Heart left ventricle (tissue), 16 donors: ENCODE data around the gene NIPAL4. TPM values are rescaled to one million over a fixed set of nuclear protein-coding genes. Genes with fewer than 3 reads are reported as not detected.

Source experiments
- ATAC-seq, 4 donors: fragments of 200-7000 bp; cut with Tn5 transposase; one replicate each; pipeline ENCODE4 v1.9.1; 2020 to 2022; ENCODE audit warnings: moderate library complexity in 4 of 4, mild to moderate bottlenecking in 3 of 4, moderate number of reproducible peaks in 1 of 4
- DNase-seq, 5 donors: peaks; one replicate each; pipeline ENCODE4 v3.0.0-alpha.2; 2020
- H3K27ac ChIP-seq, 12 donors: fragments of 200-600 bp; sonication (generic) in 4 of 12; one replicate each; pipeline versions ENCODE4 v1.5.0 to v1.8.0; 2016 to 2022; ENCODE audit warnings: mild to moderate bottlenecking in 2 of 12
- H3K27me3 ChIP-seq, 9 donors: fragments of 200-600 bp; sonication (generic) in 2 of 9; one replicate each; pipeline versions ENCODE4 v1.5.1 to v1.8.0; 2016 to 2022; ENCODE audit warnings: mild to moderate bottlenecking in 3 of 9
- H3K36me3 ChIP-seq, 9 donors: fragments of 200-600 bp; sonication (generic) in 2 of 9; one replicate each; pipeline versions ENCODE4 v1.5.0 to v1.8.0; 2018 to 2022; ENCODE audit warnings: mild to moderate bottlenecking in 2 of 9
- H3K4me1 ChIP-seq, 12 donors: fragments of 200-600 bp; sonication (generic) in 4 of 12; one replicate each; pipeline versions ENCODE4 v1.5.0 to v1.8.0; 2016 to 2022; ENCODE audit warnings: mild to moderate bottlenecking in 3 of 12
- H3K4me3 ChIP-seq, 12 donors: fragments of 200-600 bp; sonication (generic) in 4 of 12; one replicate each; pipeline versions ENCODE4 v1.5.0 to v1.8.0; 2017 to 2022; ENCODE audit warnings: mild to moderate bottlenecking in 9 of 12, moderate library complexity in 4 of 12
- H3K9me3 ChIP-seq, 12 donors: fragments of 200-600 bp; sonication (generic) in 4 of 12; one replicate each; pipeline versions ENCODE4 v1.5.0 to v1.8.0; 2016 to 2022; ENCODE audit warnings: mild to moderate bottlenecking in 1 of 12
- CTCF ChIP-seq, 12 donors: fragments of 200-600 bp; sonication (generic) in 4 of 12; IDR thresholded peaks; one replicate each; pipeline versions ENCODE4 v1.5.0 to v1.8.0; 2018 to 2022; ENCODE audit warnings: antibody characterized with exemption in 12 of 12, mild to moderate bottlenecking in 5 of 12
- POLR2A ChIP-seq, 2 donors: fragments of 450-650 bp; IDR thresholded peaks; one replicate each; pipeline ENCODE4 v1.6.1; 2017; ENCODE audit warnings: antibody characterized with exemption in 2 of 2, mild to moderate bottlenecking in 2 of 2, moderate library complexity in 2 of 2
- WGBS, 4 donors: extraction: QIAGEN DNeasy Blood & Tissue Kit in 2 of 4; methylation state at CpG; one replicate each; pipeline versions ENCODE4 v1.1.5 to v1.1.7; 2013 to 2018; 5-methylcytosine and 5-hydroxymethylcytosine counted together
- intact Hi-C, 10 donors: fragments of 100-400 bp; cut with DNase I; formaldehyde crosslinking; loops; one replicate each; pipeline versions ENCODE4 v1.11.1 to v1.14.2; 2022
- polyA plus RNA-seq, 2 donors: library from polyadenylated mRNA; stranded (reverse); fragments of 200-250 nt; gene quantifications; one replicate each; pipeline ENCODE4 v1.2.3, GENCODE V29; 2013
- total RNA-seq, 9 donors: library from RNA; depleted of rRNA in 2 of 9; stranded (reverse); fragments of >200 nt in 2 of 9; fragmentation: NEBNext Ultra II Directional in 3 of 9; extraction: Animal tissue kit (Norgen Biotek cat#: 25700) in 3 of 9; gene quantifications; one replicate each; pipeline versions ENCODE4 v1.1.0 to v1.2.4, GENCODE V29; 2016 to 2023
- donor health status: ischemic (EF 13 %, LVEDD 7.1; RV severe dilation, severe dysfunction).
- donor health status: healthy with polysubstance abuse.
- donor health status: DM: no; HTN: yes; CAD: no.
- donor health status: DM: no; HTN: no; CAD: no.
- donor health status: ischemic (EF 25% LVEDD 6.9; RV normal size, moderate dysfunction).
- donor health status: ischemic (EF 25% LVEDD 5.7; RV mildly dilated, moderate dysfunction).
- donor health status: healthy.
- donor health status: DM: yes; HTN: yes; CAD: no.
- donor health status: ischemic (EF 35%, LVEDD 5.7; RV mildly dilated, moderate dysfunction).
- donor health status: nonischemic (EF 11% LVEDD 7.7; RV severe dilation, severe dysfunction).
- donor health status: DM: yes; HTN: yes; CAD: no.
- donor health status: PGD.
- donor health status: ischemic (EF 29% LVEDD 5.4; RV normal size, mild dysfunction).
- donor health status: nonischemic (EF 23%, LVEDD 6.1; RV moderate dilation, normal function).

The NIPAL4 gene
- total and polyA plus RNA-seq, 11 donors = 0.07 to 0.68 (median 0.22) TPM; not detected in 7

GRCh38 chr5:157476702-157477408 is 16.8 kb downstream of the NIPAL4 start:
- H3K9me3 ChIP-seq = no peaks in the 10 kb centered on the region
- TF ChIP-seq POLR2A (IDR thresholded peaks at IDR 0.05) (no peak), CTCF (IDR thresholded peaks at IDR 0.05) (peak; percentile 58 to 76 (median 66))
- ATAC-seq (peak in 3 of 4 donors; percentile 35 to 72 (median 38)), DNase-seq (no peak)
- no peak overlapping the region for H3K4me3 ChIP-seq
- peaks cover 0 to 34% (median 13%) of the 10 kb centered on the region in 12 donors for H3K4me1 ChIP-seq
- WGBS, 4 donors = 53 to 65% (median 63%) methylated on average over 7 of the region's 7 CpGs
- H3K27me3 ChIP-seq = no peaks in the 10 kb centered on the region
- peak overlapping the region in 1 of 12 donors; percentile 77 for H3K27ac ChIP-seq
- intact Hi-C loops = loop anchor here in 9 of 10 donors (2.0 to 10.0 kb wide), 7 partner anchors 44 to 150 kb away; no protein-coding TSS in a partner anchor
- peaks cover 0 to 47% (median 32%) of the 10 kb centered on the region in 9 donors for H3K36me3 ChIP-seq

DNA sequence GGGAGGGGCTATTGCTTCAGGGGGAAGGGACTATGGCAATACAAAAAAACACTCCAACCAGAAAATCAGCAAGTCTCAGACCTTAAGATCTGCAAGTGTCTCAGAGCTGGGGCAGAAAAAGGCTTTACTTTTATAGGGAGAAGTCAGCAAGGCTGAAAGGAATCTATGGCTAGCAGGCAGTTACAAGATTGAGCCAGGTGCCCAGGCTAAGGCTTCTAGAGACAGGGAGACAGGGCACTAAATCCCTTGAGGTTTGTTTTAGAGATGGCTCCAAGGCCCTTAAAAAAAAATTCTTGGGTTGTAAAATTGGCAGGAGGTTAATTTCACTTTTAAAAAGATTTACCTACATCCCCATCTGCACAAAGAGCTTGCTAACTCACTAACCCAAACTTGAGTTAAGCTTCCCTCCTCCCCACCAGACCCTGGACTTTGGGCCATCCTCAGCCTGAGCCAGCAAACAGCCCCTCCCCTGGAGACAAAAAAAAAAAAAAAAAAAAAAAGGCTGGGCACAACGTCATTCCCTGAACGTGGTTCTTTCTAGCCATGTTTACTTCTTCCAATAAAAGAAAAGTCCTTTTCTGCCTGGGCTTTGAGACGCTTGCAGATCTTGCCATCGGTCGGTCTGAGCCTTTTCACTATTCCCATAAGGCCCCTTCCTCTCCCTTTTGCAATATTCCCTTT is 17.9 kb downstream of the NIPAL4 start:
- peaks cover 0 to 33% (median 12%) of the 10 kb centered on the region in 12 donors for H3K4me1 ChIP-seq
- no peak for ATAC-seq
- no peak for TF ChIP-seq CTCF (IDR thresholded peaks at IDR 0.05)
- no peak for TF ChIP-seq POLR2A (IDR thresholded peaks at IDR 0.05)
- no peaks in the 10 kb centered on the region for H3K27me3 ChIP-seq
- H3K27ac ChIP-seq = peak overlapping the region in 1 of 12 donors; percentile 77
- peaks cover 0 to 57% (median 41%) of the 10 kb centered on the region in 9 donors for H3K36me3 ChIP-seq
- H3K9me3 ChIP-seq = no peaks in the 10 kb centered on the region
- WGBS, 4 donors = 51 to 57% (median 54%) methylated on average over 5 of the region's 5 CpGs
- DNase-seq = no peak
- intact Hi-C loops = loop anchor here in 9 of 10 donors (2.0 to 10.0 kb wide), 7 partner anchors 45 to 151 kb away; no protein-coding TSS in a partner anchor
- H3K4me3 ChIP-seq = no peak overlapping the region

GRCh38 chr5:157478726-157479125 is 18.7 kb downstream of the NIPAL4 start:
- TF ChIP-seq POLR2A (IDR thresholded peaks at IDR 0.05) (no peak), CTCF (IDR thresholded peaks at IDR 0.05) (no peak)
- DNase-seq (no peak), ATAC-seq (no peak)
- H3K27me3 ChIP-seq = no peaks in the 10 kb centered on the region
- peaks cover 0 to 64% (median 47%) of the 10 kb centered on the region in 9 donors for H3K36me3 ChIP-seq
- H3K4me1 ChIP-seq = peaks cover 0 to 25% (median 6%) of the 10 kb centered on the region in 12 donors
- no peaks in the 10 kb centered on the region for H3K9me3 ChIP-seq
- intact Hi-C loops = loop anchor here in 8 of 10 donors (5.0 to 10.0 kb wide), 5 partner anchors 46 to 151 kb away; no protein-coding TSS in a partner anchor
- peak overlapping the region in 1 of 12 donors; percentile 77 for H3K27ac ChIP-seq
- 90 to 98% (median 95%) methylated on average over 2 of the region's 2 CpGs for WGBS, 4 donors
- no peak overlapping the region for H3K4me3 ChIP-seq

- intact Hi-C loops = loop anchor here in 8 of 10 donors (5.0 to 10.0 kb wide), 5 partner anchors 47 to 152 kb away; no protein-coding TSS in a partner anchor
- Histone ChIP-seq H3K9me3 (no peaks in the 10 kb centered on the region), H3K4me3 (no peak overlapping the region), H3K27me3 (no peaks in the 10 kb centered on the region), H3K27ac (peak overlapping the region in 1 of 12 donors; percentile 77), H3K4me1 (peaks cover 0 to 21% (median 2%) of the 10 kb centered on the region in 12 donors), H3K36me3 (peaks cover 0 to 69% (median 52%) of the 10 kb centered on the region in 9 donors)
- ATAC-seq = no peak
- no peak for TF ChIP-seq CTCF (IDR thresholded peaks at IDR 0.05)
- TF ChIP-seq POLR2A (IDR thresholded peaks at IDR 0.05) = no peak
- 79 to 89% (median 85%) methylated on average over 4 of the region's 4 CpGs for WGBS, 4 donors
- no peak for DNase-seq
Observed at GRCh38 chr5:157479166-157479565, 19.2 kb downstream of the NIPAL4 start.
